ENCODE results near the gene CDHR2. TPM values are rescaled to one million over a fixed set of nuclear protein-coding genes. Genes with fewer than 3 reads are reported as not detected.

The CDHR2 gene
- total RNA-seq, 1 donor = under 0.01 TPM

DNA sequence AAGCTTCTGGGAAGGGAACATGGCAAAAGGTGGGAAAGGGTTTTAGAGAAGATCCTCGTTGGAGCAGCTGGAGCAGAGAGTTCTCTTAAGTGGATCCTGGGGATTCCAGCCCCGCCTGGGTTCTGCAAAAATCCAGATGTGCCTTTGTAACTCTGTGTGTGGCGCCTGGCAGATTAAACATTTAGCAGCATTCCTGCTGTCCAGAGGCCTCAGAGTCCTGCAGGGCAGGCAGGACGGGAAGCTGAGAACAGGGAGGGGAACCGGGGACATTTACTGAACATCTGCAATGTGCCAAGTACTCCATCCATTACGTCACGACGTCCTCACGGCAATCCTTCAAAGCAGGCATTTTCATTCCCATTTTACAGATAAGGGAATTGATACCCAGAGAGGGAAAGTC lies 87.3 kb downstream of the CDHR2 start:
- Histone ChIP-seq H3K4me3 (ENCODE audit: insufficient read depth, low read length) (no peak overlapping the region), H3K79me2 (ENCODE audit: insufficient read depth, low read length) (no peaks in the 10 kb centered on the region), H3K4me2 (ENCODE audit: insufficient read depth, low read length) (no peak overlapping the region), H3K9me3 (ENCODE audit: low read depth, low read length) (no peaks in the 10 kb centered on the region), H3K27me3 (ENCODE audit: insufficient read depth, low read length) (peaks cover 50% of the 10 kb centered on the region), H3K36me3 (ENCODE audit: insufficient read depth, low read length) (no peaks in the 10 kb centered on the region), H3K4me1 (ENCODE audit: insufficient read depth, low read length) (no peaks in the 10 kb centered on the region), H4K20me1 (ENCODE audit: insufficient read depth, low read length) (no peaks in the 10 kb centered on the region), H3K27ac (ENCODE audit: low read depth, low read length) (no peak overlapping the region), H2AFZ (ENCODE audit: low read length) (no peak overlapping the region)
- DNase-seq (ENCODE audit: insufficient read length, low spot score, missing footprints) = no peak
- TF ChIP-seq, protein P1, sequence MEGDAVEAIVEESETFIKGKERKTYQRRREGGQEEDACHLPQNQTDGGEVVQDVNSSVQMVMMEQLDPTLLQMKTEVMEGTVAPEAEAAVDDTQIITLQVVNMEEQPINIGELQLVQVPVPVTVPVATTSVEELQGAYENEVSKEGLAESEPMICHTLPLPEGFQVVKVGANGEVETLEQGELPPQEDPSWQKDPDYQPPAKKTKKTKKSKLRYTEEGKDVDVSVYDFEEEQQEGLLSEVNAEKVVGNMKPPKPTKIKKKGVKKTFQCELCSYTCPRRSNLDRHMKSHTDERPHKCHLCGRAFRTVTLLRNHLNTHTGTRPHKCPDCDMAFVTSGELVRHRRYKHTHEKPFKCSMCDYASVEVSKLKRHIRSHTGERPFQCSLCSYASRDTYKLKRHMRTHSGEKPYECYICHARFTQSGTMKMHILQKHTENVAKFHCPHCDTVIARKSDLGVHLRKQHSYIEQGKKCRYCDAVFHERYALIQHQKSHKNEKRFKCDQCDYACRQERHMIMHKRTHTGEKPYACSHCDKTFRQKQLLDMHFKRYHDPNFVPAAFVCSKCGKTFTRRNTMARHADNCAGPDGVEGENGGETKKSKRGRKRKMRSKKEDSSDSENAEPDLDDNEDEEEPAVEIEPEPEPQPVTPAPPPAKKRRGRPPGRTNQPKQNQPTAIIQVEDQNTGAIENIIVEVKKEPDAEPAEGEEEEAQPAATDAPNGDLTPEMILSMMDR (IDR thresholded peaks at IDR 0.05; ENCODE audit: extremely low read depth, low read depth, low read length) = no peak

DNA sequence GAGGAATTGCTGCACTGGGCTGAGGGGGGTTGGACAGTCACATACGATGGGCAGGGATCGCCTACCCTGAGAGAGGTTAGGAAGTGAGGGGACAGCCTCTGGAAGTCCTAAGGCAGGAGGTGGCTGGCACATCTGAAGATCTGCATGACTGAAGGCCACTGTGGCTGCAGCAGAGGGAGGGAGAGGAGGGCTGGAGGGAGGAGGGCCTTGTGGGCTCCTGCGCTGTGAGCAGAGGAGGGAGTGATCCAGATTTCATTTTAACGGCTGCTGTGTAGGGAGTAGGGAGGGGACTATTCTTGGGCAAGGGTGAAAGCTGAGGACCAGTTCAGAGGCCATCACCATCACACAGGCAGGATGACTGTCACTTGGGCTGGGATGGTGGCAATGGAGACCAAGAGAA lies 88.4 kb downstream of the CDHR2 start:
- H4K20me1 ChIP-seq (ENCODE audit: insufficient read depth, low read length) = no peaks in the 10 kb centered on the region
- TF ChIP-seq, protein P1 (IDR thresholded peaks at IDR 0.05; ENCODE audit: extremely low read depth, low read depth, low read length) = no peak
- H2AFZ ChIP-seq (ENCODE audit: low read length) = no peak overlapping the region
- no peak overlapping the region for H3K4me2 ChIP-seq (ENCODE audit: insufficient read depth, low read length)
- no peaks in the 10 kb centered on the region for H3K9me3 ChIP-seq (ENCODE audit: low read depth, low read length)
- H3K4me3 ChIP-seq (ENCODE audit: insufficient read depth, low read length) = no peak overlapping the region
- H3K79me2 ChIP-seq (ENCODE audit: insufficient read depth, low read length) = no peaks in the 10 kb centered on the region
- H3K27ac ChIP-seq (ENCODE audit: low read depth, low read length) = no peak overlapping the region
- H3K27me3 ChIP-seq (ENCODE audit: insufficient read depth, low read length) = peaks cover 40% of the 10 kb centered on the region
- no peak for DNase-seq (ENCODE audit: insufficient read length, low spot score, missing footprints)
- H3K36me3 ChIP-seq (ENCODE audit: insufficient read depth, low read length) = no peaks in the 10 kb centered on the region
- no peaks in the 10 kb centered on the region for H3K4me1 ChIP-seq (ENCODE audit: insufficient read depth, low read length)

GRCh38 chr5:176638437-176638836 lies 89.3 kb downstream of the CDHR2 start:
- no peaks in the 10 kb centered on the region for H4K20me1 ChIP-seq (ENCODE audit: insufficient read depth, low read length)
- no peaks in the 10 kb centered on the region for H3K9me3 ChIP-seq (ENCODE audit: low read depth, low read length)

GRCh38 chr5:176639208-176639607 lies 90.1 kb downstream of the CDHR2 start:
- TF ChIP-seq, protein P1 (IDR thresholded peaks at IDR 0.05; ENCODE audit: extremely low read depth, low read depth, low read length) = no peak
- Histone ChIP-seq H3K36me3 (ENCODE audit: insufficient read depth, low read length) (no peaks in the 10 kb centered on the region), H3K79me2 (ENCODE audit: insufficient read depth, low read length) (no peaks in the 10 kb centered on the region), H3K27ac (ENCODE audit: low read depth, low read length) (no peak overlapping the region), H4K20me1 (ENCODE audit: insufficient read depth, low read length) (no peaks in the 10 kb centered on the region), H3K9me3 (ENCODE audit: low read depth, low read length) (no peaks in the 10 kb centered on the region), H3K4me1 (ENCODE audit: insufficient read depth, low read length) (no peaks in the 10 kb centered on the region), H3K4me2 (ENCODE audit: insufficient read depth, low read length) (no peak overlapping the region), H3K27me3 (ENCODE audit: insufficient read depth, low read length) (peaks cover 26% of the 10 kb centered on the region), H2AFZ (ENCODE audit: low read length) (no peak overlapping the region), H3K4me3 (ENCODE audit: insufficient read depth, low read length) (no peak overlapping the region)
- DNase-seq (ENCODE audit: insufficient read length, low spot score, missing footprints) = no peak

More at GRCh38 chr5:176638437-176638836, 89.3 kb downstream of the CDHR2 start:
- Histone ChIP-seq H3K4me2 (ENCODE audit: insufficient read depth, low read length) (no peak overlapping the region), H3K4me1 (ENCODE audit: insufficient read depth, low read length) (no peaks in the 10 kb centered on the region), H3K36me3 (ENCODE audit: insufficient read depth, low read length) (no peaks in the 10 kb centered on the region), H2AFZ (ENCODE audit: low read length) (no peak overlapping the region), H3K27ac (ENCODE audit: low read depth, low read length) (no peak overlapping the region), H3K4me3 (ENCODE audit: insufficient read depth, low read length) (no peak overlapping the region), H3K79me2 (ENCODE audit: insufficient read depth, low read length) (no peaks in the 10 kb centered on the region), H3K27me3 (ENCODE audit: insufficient read depth, low read length) (peaks cover 33% of the 10 kb centered on the region)
- TF ChIP-seq, protein P1 (IDR thresholded peaks at IDR 0.05; ENCODE audit: extremely low read depth, low read depth, low read length) = no peak
- DNase-seq (ENCODE audit: insufficient read length, low spot score, missing footprints) = no peak

Measured in osteoblast (primary cell).